Lower lobe of right lung (tissue), 2 donors: ENCODE results near the gene TIMM13. TPM values are rescaled to one million over a fixed set of nuclear protein-coding genes. Genes with fewer than 3 reads are reported as not detected.

Source experiments
- ATAC-seq, 2 donors: fragments of 200-7000 bp; cut with Tn5 transposase; one replicate each; pipeline ENCODE4 v1.9.1; 2020 to 2022; ENCODE audit warnings: mild to moderate bottlenecking in 2 of 2, moderate library complexity in 2 of 2
- DNase-seq: peaks from one replicate; pipeline ENCODE4 v3.0.0-alpha.2; 2020
- H3K27ac ChIP-seq: fragments of 200-600 bp; one replicate; pipeline ENCODE4 v1.8.0; 2022
- H3K27me3 ChIP-seq: fragments of 200-600 bp; one replicate; pipeline ENCODE4 v1.8.0; 2022; ENCODE audit warnings: low read depth
- H3K36me3 ChIP-seq: fragments of 200-600 bp; one replicate; pipeline ENCODE4 v1.8.0; 2022; ENCODE audit warnings: mild to moderate bottlenecking
- H3K4me1 ChIP-seq: fragments of 200-600 bp; one replicate; pipeline ENCODE4 v1.8.0; 2022
- H3K4me3 ChIP-seq: fragments of 200-600 bp; one replicate; pipeline ENCODE4 v1.8.0; 2022; ENCODE audit warnings: mild to moderate bottlenecking
- H3K9me3 ChIP-seq: fragments of 200-600 bp; one replicate; pipeline ENCODE4 v1.8.0; 2022
- intact Hi-C: fragments of 100-400 bp; cut with DNase I; formaldehyde crosslinking; loops from one replicate; pipeline ENCODE4 v1.11.0; 2022
- total RNA-seq: library from RNA; stranded (reverse); fragmentation: NEBNext Ultra II Directional; extraction: Animal tissue kit (Norgen Biotek cat#: 25700); gene quantifications from one replicate; pipeline ENCODE4 v1.2.1, GENCODE V29; 2021
- TF ChIP-seq, protein P1 (sequence below): fragments of 200-600 bp; IDR thresholded peaks from one replicate; pipeline ENCODE4 v1.8.0; 2022; ENCODE audit warnings: antibody characterized with exemption, mild to moderate bottlenecking
- donor health status: DM: no; HTN: yes; CAD: no; lungs with severe emphysema.

TIMM13 gene
- total RNA-seq, 1 donor from 2014 or later: 53.3 TPM

DNA sequence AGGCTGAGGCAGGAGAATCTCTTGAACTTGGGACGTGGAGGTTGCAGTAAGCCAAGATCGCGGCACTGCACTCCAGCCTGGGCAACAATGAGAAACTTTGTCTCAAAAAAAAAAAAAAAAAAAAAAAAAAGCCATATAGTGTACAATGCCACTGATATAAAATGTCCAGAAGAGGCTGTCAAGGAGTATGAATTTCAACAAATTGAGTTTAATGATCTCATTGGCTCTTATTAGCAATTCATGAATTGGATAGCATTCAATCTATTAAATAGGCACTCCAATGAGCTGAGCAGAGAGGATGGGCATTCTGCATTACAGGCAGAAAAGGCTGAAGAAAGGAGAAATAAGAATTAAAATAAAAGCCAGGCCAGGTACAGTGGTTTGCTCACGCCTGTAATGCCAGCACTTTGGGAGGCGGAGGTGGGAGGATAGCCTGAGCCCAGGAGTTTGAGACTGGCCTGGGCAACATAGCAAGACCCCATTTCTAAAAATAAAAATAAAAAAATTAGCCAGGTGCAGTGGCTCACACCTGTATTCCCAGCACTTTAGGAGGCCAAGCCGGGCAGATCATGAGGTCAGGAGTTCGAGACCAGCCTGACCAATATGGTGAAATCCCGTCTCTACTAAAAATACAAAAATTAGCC lies 30.1 kb upstream of the TIMM13 start:
- TF ChIP-seq, protein P1, sequence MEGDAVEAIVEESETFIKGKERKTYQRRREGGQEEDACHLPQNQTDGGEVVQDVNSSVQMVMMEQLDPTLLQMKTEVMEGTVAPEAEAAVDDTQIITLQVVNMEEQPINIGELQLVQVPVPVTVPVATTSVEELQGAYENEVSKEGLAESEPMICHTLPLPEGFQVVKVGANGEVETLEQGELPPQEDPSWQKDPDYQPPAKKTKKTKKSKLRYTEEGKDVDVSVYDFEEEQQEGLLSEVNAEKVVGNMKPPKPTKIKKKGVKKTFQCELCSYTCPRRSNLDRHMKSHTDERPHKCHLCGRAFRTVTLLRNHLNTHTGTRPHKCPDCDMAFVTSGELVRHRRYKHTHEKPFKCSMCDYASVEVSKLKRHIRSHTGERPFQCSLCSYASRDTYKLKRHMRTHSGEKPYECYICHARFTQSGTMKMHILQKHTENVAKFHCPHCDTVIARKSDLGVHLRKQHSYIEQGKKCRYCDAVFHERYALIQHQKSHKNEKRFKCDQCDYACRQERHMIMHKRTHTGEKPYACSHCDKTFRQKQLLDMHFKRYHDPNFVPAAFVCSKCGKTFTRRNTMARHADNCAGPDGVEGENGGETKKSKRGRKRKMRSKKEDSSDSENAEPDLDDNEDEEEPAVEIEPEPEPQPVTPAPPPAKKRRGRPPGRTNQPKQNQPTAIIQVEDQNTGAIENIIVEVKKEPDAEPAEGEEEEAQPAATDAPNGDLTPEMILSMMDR: no peak
- Histone ChIP-seq H3K4me1 (peaks cover 27% of the 10 kb centered on the region), H3K36me3 (no peaks in the 10 kb centered on the region), H3K27me3 (no peaks in the 10 kb centered on the region), H3K9me3 (no peaks in the 10 kb centered on the region), H3K4me3 (peak overlapping the region; percentile 50), H3K27ac (peak overlapping the region; percentile 71)
- ATAC-seq (no peak), DNase-seq (no peak)
- intact Hi-C loops: no loop called here

DNA sequence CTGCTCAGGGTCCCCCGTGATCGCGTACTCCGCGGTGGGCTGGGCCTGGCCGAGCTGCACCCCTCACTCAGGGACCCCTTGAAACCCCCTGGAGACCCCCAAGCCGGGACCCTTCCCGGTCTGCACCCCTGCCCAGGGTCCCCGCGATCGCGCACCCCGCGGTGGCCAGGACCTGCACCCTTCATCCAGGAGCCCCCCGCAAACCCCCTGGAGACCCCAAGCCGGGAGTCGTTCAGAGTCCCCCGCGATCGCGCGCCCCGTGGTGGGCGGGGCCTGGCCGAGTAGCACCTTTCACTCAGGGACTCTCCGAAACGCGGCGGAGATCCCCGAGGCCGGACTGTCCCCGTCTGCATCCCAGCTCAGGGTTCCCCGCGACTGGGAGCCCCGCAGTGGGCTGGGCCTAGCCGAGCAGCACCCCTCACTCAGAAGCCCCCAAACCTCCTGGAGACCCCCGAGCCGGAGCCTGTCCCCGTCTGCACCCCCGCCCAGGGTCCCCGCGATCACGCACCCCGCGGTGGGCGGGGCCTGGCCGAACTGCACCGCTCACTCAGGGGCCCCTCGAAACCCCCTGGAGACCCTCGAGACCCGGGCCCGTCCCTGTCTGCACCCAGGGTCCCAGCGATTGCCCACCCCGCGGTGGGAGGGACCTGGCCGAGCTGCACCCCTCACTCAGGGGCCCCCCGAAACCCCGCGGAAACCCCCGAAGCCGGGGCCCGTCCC lies 28.6 kb upstream of the TIMM13 start:
- DNase-seq (peak; percentile 62), ATAC-seq (peak; percentile 20 to 50)
- H3K27me3 ChIP-seq: no peaks in the 10 kb centered on the region
- intact Hi-C loops: no loop called here
- peak overlapping the region; percentile 56 for H3K27ac ChIP-seq
- no peaks in the 10 kb centered on the region for H3K36me3 ChIP-seq
- TF ChIP-seq, protein P1: no peak
- H3K4me3 ChIP-seq: peak overlapping the region; percentile 78
- no peaks in the 10 kb centered on the region for H3K9me3 ChIP-seq
- H3K4me1 ChIP-seq: peaks cover 14% of the 10 kb centered on the region

DNA sequence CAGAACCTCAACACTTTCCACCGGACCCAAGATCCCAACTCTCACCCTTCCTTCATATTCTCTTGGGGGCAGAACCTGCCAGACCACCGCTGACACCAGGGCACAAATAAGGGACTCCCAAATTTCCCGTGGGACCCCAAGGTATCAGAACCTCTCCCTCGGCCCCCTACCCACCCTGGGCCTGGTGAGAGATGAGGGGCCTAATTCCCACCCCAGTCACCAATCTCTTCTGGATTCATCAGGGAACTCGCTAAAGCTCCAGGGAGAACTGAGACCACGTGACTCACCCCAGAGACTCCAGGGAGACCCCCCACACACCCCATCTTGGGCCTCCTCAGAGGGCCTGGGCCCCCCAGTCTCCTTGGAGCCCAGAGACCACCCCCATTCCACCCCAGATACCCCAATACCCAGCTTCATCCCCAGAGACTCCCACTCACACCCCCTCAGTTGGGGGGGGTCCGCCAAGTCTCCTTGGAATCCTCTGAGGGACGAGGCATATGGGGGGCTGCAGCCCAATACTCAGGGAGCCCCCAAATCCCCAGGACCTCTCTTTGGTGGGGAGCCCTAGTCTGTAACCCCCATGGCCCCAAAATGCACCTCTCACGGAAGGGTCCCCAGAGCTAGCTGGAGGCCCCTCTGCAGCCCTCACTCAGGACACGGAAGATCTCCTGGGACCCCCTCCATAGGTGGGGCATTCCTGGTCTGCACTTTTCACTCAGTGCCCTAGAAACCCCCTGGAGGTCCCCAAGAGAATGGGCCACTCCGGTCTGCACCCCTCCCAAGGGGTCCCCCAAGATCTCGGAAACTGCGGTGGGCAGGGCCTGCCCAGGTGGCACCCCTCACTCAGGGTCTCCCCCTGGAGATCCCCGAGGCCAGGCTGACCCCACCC lies 27.8 kb upstream of the TIMM13 start:
- H3K9me3 ChIP-seq: no peaks in the 10 kb centered on the region
- H3K4me3 ChIP-seq: peak overlapping the region; percentile 78
- intact Hi-C loops: no loop called here
- H3K27me3 ChIP-seq: no peaks in the 10 kb centered on the region
- H3K4me1 ChIP-seq: peaks cover 14% of the 10 kb centered on the region
- DNase-seq (no peak), ATAC-seq (peak; percentile 3 to 10)
- no peak overlapping the region for H3K27ac ChIP-seq
- no peaks in the 10 kb centered on the region for H3K36me3 ChIP-seq
- TF ChIP-seq, protein P1: no peak

DNA sequence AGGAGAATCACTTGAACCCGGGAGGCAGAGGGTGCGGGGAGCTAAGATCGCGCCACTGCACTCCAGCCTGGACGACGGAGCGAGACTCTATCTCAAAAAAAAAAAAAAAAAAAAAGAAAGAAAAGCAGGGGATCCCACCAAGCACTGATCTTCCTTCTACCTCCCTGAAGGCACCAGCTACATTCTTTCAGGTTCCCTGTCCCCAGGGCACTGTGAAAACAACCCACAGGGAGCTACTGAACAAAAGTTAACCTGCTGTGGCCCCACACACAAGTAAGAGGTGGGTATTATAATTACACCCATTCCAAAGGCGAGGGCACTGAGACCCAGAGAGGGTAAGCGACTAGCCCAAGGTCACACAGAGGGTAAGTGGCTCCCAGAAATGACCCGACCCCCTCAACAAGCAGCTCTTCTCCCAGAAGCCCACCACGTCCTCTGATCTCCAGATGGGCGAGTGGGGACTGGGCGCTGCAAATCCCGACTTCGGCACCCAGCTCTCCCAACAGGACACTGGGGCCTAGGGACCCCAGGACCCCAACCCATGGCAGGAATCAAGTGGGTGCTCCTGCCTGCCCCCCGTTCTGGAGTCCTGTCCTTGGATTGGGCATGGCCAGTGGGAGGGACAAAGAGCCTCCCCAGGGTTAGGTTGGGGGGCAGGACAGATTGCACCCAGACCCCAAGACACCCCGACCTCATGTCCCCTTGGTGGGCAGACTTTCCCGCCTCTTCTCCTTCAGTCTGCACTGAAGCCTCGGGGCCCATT lies 27.0 kb upstream of the TIMM13 start:
- H3K4me3 ChIP-seq: no peak overlapping the region
- no peaks in the 10 kb centered on the region for H3K9me3 ChIP-seq
- DNase-seq (no peak), ATAC-seq (no peak)
- H3K36me3 ChIP-seq: no peaks in the 10 kb centered on the region
- intact Hi-C loops: no loop called here
- peaks cover 14% of the 10 kb centered on the region for H3K4me1 ChIP-seq
- TF ChIP-seq, protein P1: no peak
- no peaks in the 10 kb centered on the region for H3K27me3 ChIP-seq
- no peak overlapping the region for H3K27ac ChIP-seq

DNA sequence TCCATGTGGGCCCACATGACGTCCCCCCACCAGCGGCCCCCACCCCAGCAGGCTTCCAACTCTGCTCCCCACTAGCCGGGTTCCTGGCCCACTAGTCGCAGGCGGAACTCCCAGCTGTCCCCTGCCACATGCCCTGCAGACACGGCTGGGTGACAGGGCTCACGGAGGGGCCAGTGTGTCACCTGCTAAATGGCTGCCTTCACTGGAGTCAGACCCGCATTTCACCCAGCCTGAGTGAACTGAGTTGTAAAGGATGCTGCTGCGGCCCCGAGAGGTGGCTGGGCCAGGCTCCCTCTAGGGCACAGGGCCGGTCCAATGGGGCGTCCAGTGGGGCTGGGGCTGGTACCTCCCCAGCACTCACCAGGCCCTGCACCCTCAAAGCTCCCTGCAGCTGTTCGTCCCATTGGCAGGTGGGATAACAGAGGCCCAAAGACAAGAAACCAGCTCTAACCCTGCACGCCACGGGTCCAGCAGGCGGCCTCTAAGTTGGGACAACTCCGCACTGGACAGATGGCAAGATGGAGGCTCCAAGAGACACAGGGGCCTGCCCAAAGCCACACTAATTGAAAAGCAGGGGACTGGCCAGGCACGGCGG lies 26.1 kb upstream of the TIMM13 start:
- intact Hi-C loops: no loop called here
- TF ChIP-seq, protein P1: no peak
- no peak for DNase-seq

More for the DNA sequence above, 26.1 kb upstream of the TIMM13 start:
- Histone ChIP-seq H3K36me3 (no peaks in the 10 kb centered on the region), H3K4me1 (peaks cover 14% of the 10 kb centered on the region), H3K9me3 (no peaks in the 10 kb centered on the region), H3K27ac (no peak overlapping the region), H3K27me3 (no peaks in the 10 kb centered on the region), H3K4me3 (no peak overlapping the region)
- no peak for ATAC-seq
